H9 (cell line): ENCODE data around the gene CYP39A1. TPM values are rescaled to one million over a fixed set of nuclear protein-coding genes. Genes with fewer than 3 reads are reported as not detected.

Experiments used
- DNase-seq: peaks from one replicate; pipeline ENCODE4 v3.0.0-alpha.2; 2017
- H2AFZ ChIP-seq: one replicate; pipeline ENCODE4 v1.6.1; 2013; ENCODE audit warnings: mild to moderate bottlenecking, low read length, control low read depth, moderate library complexity
- H2AK5ac ChIP-seq: 2 replicates; pipeline ENCODE4 v1.6.1; 2013; ENCODE audit warnings: low read length, control low read depth, mixed read lengths; ENCODE audit not compliant: insufficient read length
- H2BK120ac ChIP-seq: one replicate; pipeline ENCODE4 v1.6.1; 2013; ENCODE audit warnings: low read depth, mild to moderate bottlenecking, low read length, control low read depth, inconsistent platforms; ENCODE audit not compliant: poor library complexity, severe bottlenecking
- H2BK12ac ChIP-seq: 2 replicates; pipeline ENCODE4 v1.6.1; 2013; ENCODE audit warnings: low read length, control low read depth, mixed read lengths, low read depth; ENCODE audit not compliant: insufficient read length
- H2BK15ac ChIP-seq: 2 replicates; pipeline ENCODE4 v1.6.1; 2013; ENCODE audit warnings: low read depth, low read length, control low read depth
- H2BK20ac ChIP-seq: one replicate; pipeline ENCODE4 v1.6.1; 2013; ENCODE audit warnings: low read depth, mild to moderate bottlenecking, low read length, control low read depth, inconsistent platforms; ENCODE audit not compliant: poor library complexity, severe bottlenecking
- H2BK5ac ChIP-seq: 2 replicates; pipeline ENCODE4 v1.6.1; 2013; ENCODE audit warnings: low read length, control low read depth, mixed read lengths; ENCODE audit not compliant: insufficient read length
- H3K14ac ChIP-seq: 2 replicates; pipeline ENCODE4 v1.6.1; 2013; ENCODE audit warnings: low read length, control low read depth; ENCODE audit not compliant: insufficient read depth
- H3K18ac ChIP-seq: 2 replicates; pipeline ENCODE4 v1.6.1; 2013; ENCODE audit warnings: low read depth, mild to moderate bottlenecking, mixed read lengths, low read length, control low read depth; ENCODE audit not compliant: insufficient read length
- H3K23ac ChIP-seq: 2 replicates; pipeline ENCODE4 v1.6.1; 2013; ENCODE audit warnings: low read length, control low read depth, mixed read lengths, low read depth; ENCODE audit not compliant: insufficient read length
- H3K23me2 ChIP-seq: 2 replicates; pipeline ENCODE4 v1.6.1; 2013; ENCODE audit warnings: low read depth, mild to moderate bottlenecking, mixed read lengths, low read length, control low read depth; ENCODE audit not compliant: insufficient read length, poor library complexity, severe bottlenecking
- H3K27ac ChIP-seq: 2 replicates; pipeline ENCODE4 v1.5.1; 2013; ENCODE audit warnings: low read length, control low read depth, mixed read lengths, low read depth; ENCODE audit not compliant: insufficient read length
- H3K27me3 ChIP-seq: 2 replicates; pipeline ENCODE4 v1.6.1; 2013; ENCODE audit warnings: low read length, control low read depth, inconsistent platforms; ENCODE audit not compliant: insufficient read depth
- H3K4ac ChIP-seq: 2 replicates; pipeline ENCODE4 v1.6.1; 2013; ENCODE audit warnings: low read depth, mild to moderate bottlenecking, control low read depth, inconsistent platforms, low read length, moderate library complexity
- H3K4me1 ChIP-seq: 2 replicates; pipeline ENCODE4 v1.6.1; 2013; ENCODE audit warnings: low read length, control low read depth, inconsistent platforms; ENCODE audit not compliant: insufficient read depth
- H3K4me2 ChIP-seq: 2 replicates; pipeline ENCODE4 v1.6.1; 2013; ENCODE audit warnings: low read length, control low read depth, mixed read lengths; ENCODE audit not compliant: insufficient read length, insufficient read depth
- H3K56ac ChIP-seq: 2 replicates; pipeline ENCODE4 v1.6.1; 2013; ENCODE audit warnings: low read depth, mild to moderate bottlenecking, mixed read lengths, low read length, control low read depth; ENCODE audit not compliant: insufficient read length
- H3K79me1 ChIP-seq: 2 replicates; pipeline ENCODE4 v1.6.1; 2013; ENCODE audit warnings: low read depth, mild to moderate bottlenecking, moderate library complexity, low read length, control low read depth, inconsistent platforms; ENCODE audit not compliant: insufficient read depth, poor library complexity, severe bottlenecking
- H3K79me2 ChIP-seq: 2 replicates; pipeline ENCODE4 v1.6.1; 2013; ENCODE audit warnings: low read length, control low read depth, inconsistent platforms; ENCODE audit not compliant: insufficient read depth
- H3K9ac ChIP-seq: 2 replicates; pipeline ENCODE4 v1.6.1; 2013; ENCODE audit warnings: low read length, control low read depth, mixed read lengths; ENCODE audit not compliant: insufficient read length; ENCODE audit errors: extremely low read depth
- H3K9me3 ChIP-seq: one replicate; pipeline ENCODE4 v1.6.1; 2013; ENCODE audit warnings: low read depth, low read length, inconsistent platforms; ENCODE audit not compliant: control insufficient read depth
- H3T11ph ChIP-seq: one replicate; pipeline ENCODE4 v1.6.1; 2013; ENCODE audit warnings: mild to moderate bottlenecking, low read length, control low read depth, inconsistent platforms
- H4K20me1 ChIP-seq: one replicate; pipeline ENCODE4 v1.6.1; 2013; ENCODE audit not compliant: control insufficient read depth, insufficient read length, insufficient read depth
- H4K5ac ChIP-seq: 2 replicates; pipeline ENCODE4 v1.6.1; 2013; ENCODE audit warnings: low read depth, mild to moderate bottlenecking, mixed read lengths, low read length, control low read depth; ENCODE audit not compliant: insufficient read length
- H4K8ac ChIP-seq: replicated peaks from 2 replicates; pipeline ENCODE4 v1.6.1; 2013; ENCODE audit warnings: low read length, control low read depth, mixed read lengths, low read depth; ENCODE audit not compliant: insufficient read length
- H4K91ac ChIP-seq: 2 replicates; pipeline ENCODE4 v1.6.1; 2013; ENCODE audit warnings: low read depth, mild to moderate bottlenecking, moderate library complexity, mixed read lengths, low read length, control low read depth; ENCODE audit not compliant: insufficient read length
- H3K27ac Mint-ChIP-seq, 3 experiments: 2 replicates in 2 of 3; 3 replicates in 1 of 3; pipeline ENCODE4 v1.8.0; 2020 to 2021; ENCODE audit warnings: mixed read lengths in 3 of 3, mild to moderate bottlenecking in 1 of 3, moderate library complexity in 1 of 3
- H3K27me3 Mint-ChIP-seq: 2 replicates; pipeline ENCODE4 v1.8.0; 2021; ENCODE audit warnings: low read depth, mild to moderate bottlenecking, moderate library complexity, mixed read lengths
- H3K36me3 Mint-ChIP-seq, 3 experiments: 2 replicates in 2 of 3; 3 replicates in 1 of 3; pipeline ENCODE4 v1.8.0; 2020 to 2021; ENCODE audit warnings: low read depth in 3 of 3, mixed read lengths in 3 of 3; ENCODE audit not compliant: insufficient read depth in 1 of 3
- H3K4me1 Mint-ChIP-seq, 2 experiments: 2 replicates each; pipeline ENCODE4 v1.8.0; 2020; ENCODE audit warnings: mixed read lengths in 2 of 2
- H3K4me3 Mint-ChIP-seq, 2 experiments: 2 replicates in 1 of 2; 3 replicates in 1 of 2; pipeline ENCODE4 v1.8.0; 2020 to 2021; ENCODE audit warnings: mild to moderate bottlenecking in 2 of 2, mixed read lengths in 2 of 2, moderate library complexity in 1 of 2
- H3K9me3 Mint-ChIP-seq, 2 experiments: 2 replicates in 1 of 2; 3 replicates in 1 of 2; pipeline ENCODE4 v1.8.0; 2020; ENCODE audit warnings: mild to moderate bottlenecking in 2 of 2, mixed read lengths in 2 of 2, moderate library complexity in 1 of 2
- CTCF ChIP-seq: fragments of 200-600 bp; sonication (generic); conservative IDR thresholded peaks from 3 replicates; pipeline ENCODE4 v1.8.0; 2021; ENCODE audit warnings: antibody characterized with exemption, mild to moderate bottlenecking
- total RNA-seq: library from RNA; stranded (reverse); gene quantifications from 2 replicates; pipeline ENCODE4 v1.2.1, GENCODE V29; 2021

CYP39A1 gene
- total RNA-seq, 1 experiment from 2014 or later: 0.50 TPM

GRCh38 chr6:46525583-46525982, 127.0 kb downstream of the CYP39A1 start:
- Mint-ChIP-seq H3K9me3 (no peaks in the 10 kb centered on the region), H3K4me3 (no peak overlapping the region), H3K4me1 (peaks cover 15 to 19% of the 10 kb centered on the region in 2 experiments), H3K27ac (no peak overlapping the region), H3K27me3 (peaks cover 2% of the 10 kb centered on the region; the same call in 1 of the 2 replicates), H3K36me3 (no peaks in the 10 kb centered on the region)
- TF ChIP-seq CTCF: no peak
- Histone ChIP-seq H2BK20ac (no peak overlapping the region), H4K8ac (no peak overlapping the region), H2BK15ac (no peak overlapping the region), H4K20me1 (no peaks in the 10 kb centered on the region), H3K4me1 (peaks cover 1% of the 10 kb centered on the region; the same call in 1 of the 2 replicates), H4K91ac (no peak overlapping the region), H2BK5ac (no peak overlapping the region), H3K18ac (no peak overlapping the region), H2AK5ac (no peak overlapping the region), H3K9ac (no peak overlapping the region), H3K14ac (no peak overlapping the region), H3K23ac (no peak overlapping the region), H3K79me2 (no peaks in the 10 kb centered on the region), H3K79me1 (no peaks in the 10 kb centered on the region), H3K23me2 (no peaks in the 10 kb centered on the region), H3K4me2 (no peak overlapping the region), H2BK12ac (no peak overlapping the region), H3K27me3 (no peaks in the 10 kb centered on the region), H4K5ac (no peak overlapping the region), H3K56ac (no peak overlapping the region), H2AFZ (no peak overlapping the region), H3K4ac (no peak overlapping the region), H3K27ac (no peak overlapping the region), H2BK120ac (no peak overlapping the region), H3K9me3 (no peaks in the 10 kb centered on the region), H3T11ph (no peak overlapping the region)
- no peak for DNase-seq
